HepG2 (cell line): ENCODE data around the gene GDF7. TPM values are rescaled to one million over a fixed set of nuclear protein-coding genes. Genes with fewer than 3 reads are reported as not detected.

ENCODE experiments used
- ATF7 ChIP-seq, 2 experiments: fragments of 450-650 bp in 1 of 2; sonication (generic) in 1 of 2; formaldehyde crosslinking in 1 of 2; IDR thresholded peaks; 2 replicates each; pipeline versions ENCODE4 v1.4.0 to v1.6.1; 2016 to 2020; ENCODE audit warnings: antibody characterized with exemption in 1 of 2, mild to moderate bottlenecking in 1 of 2, missing genetic modification reagents in 1 of 2
- CREM ChIP-seq, 2 experiments: sonication (generic) in 1 of 2; formaldehyde crosslinking in 1 of 2; IDR thresholded peaks; 2 replicates each; pipeline versions ENCODE4 v1.4.0 to v1.6.1; 2016 to 2020; ENCODE audit warnings: antibody characterized with exemption in 1 of 2, mild to moderate bottlenecking in 1 of 2, missing genetic modification reagents in 1 of 2
- EP300 ChIP-seq, 3 experiments: sonication (generic) in 1 of 3; formaldehyde crosslinking in 1 of 3; IDR thresholded peaks; 2 replicates each; pipeline versions ENCODE4 v1.5.1 to v1.6.1; 2011 to 2020; ENCODE audit warnings: low read depth in 2 of 3, low read length in 2 of 3, borderline replicate concordance in 1 of 3, improper control_type of control experiment in 1 of 3, mild to moderate bottlenecking in 1 of 3, missing genetic modification reagents in 1 of 3, moderate library complexity in 1 of 3
- RAD21 ChIP-seq: fragments of 450-650 bp; formaldehyde crosslinking; IDR thresholded peaks from 2 replicates; pipeline ENCODE4 v1.5.0; 2020; ENCODE audit warnings: mild to moderate bottlenecking
- SALL2 ChIP-seq: sonication (generic); formaldehyde crosslinking; IDR thresholded peaks from 2 replicates; pipeline ENCODE4 v1.8.1; 2023; ENCODE audit warnings: mild to moderate bottlenecking, missing genetic modification reagents, inconsistent platforms
- THAP11 ChIP-seq: IDR thresholded peaks from 2 replicates; pipeline ENCODE4 v1.6.1; 2016; ENCODE audit warnings: missing biosample characterization, missing genetic modification reagents
- YEATS4 ChIP-seq: sonication (generic); formaldehyde crosslinking; IDR thresholded peaks from 2 replicates; pipeline ENCODE4 v1.4.0; 2020; ENCODE audit warnings: missing genetic modification reagents, borderline replicate concordance
- ZBTB21 ChIP-seq: sonication (generic); formaldehyde crosslinking; IDR thresholded peaks from 2 replicates; pipeline ENCODE4 v1.4.0; 2020; ENCODE audit warnings: missing genetic modification reagents
- ZEB1 ChIP-seq: IDR thresholded peaks from 2 replicates; pipeline ENCODE4 v1.6.1; 2012; ENCODE audit warnings: mild to moderate bottlenecking, low read depth, inconsistent platforms; ENCODE audit not compliant: insufficient replicate concordance
- ZNF251 ChIP-seq: sonication (generic); formaldehyde crosslinking; IDR thresholded peaks from 2 replicates; pipeline ENCODE4 v1.9.0; 2021; ENCODE audit warnings: mild to moderate bottlenecking, missing genetic modification reagents
- ZNF484 ChIP-seq: sonication (generic); formaldehyde crosslinking; IDR thresholded peaks from 2 replicates; pipeline ENCODE4 v1.5.1; 2020; ENCODE audit warnings: mild to moderate bottlenecking, low read depth, missing genetic modification reagents, borderline replicate concordance
- ZNF781 ChIP-seq: sonication (generic); formaldehyde crosslinking; IDR thresholded peaks from 2 replicates; pipeline ENCODE4 v1.5.1; 2020; ENCODE audit warnings: borderline replicate concordance, mild to moderate bottlenecking, missing genetic modification reagents; ENCODE audit errors: not compliant biosample characterization
- polyA plus RNA-seq, 8 experiments: library from polyadenylated mRNA; depleted of rRNA in 3 of 8; stranded (reverse) in 7 of 8; unstranded in 1 of 8; fragments of >200 nt; fragmentation: Illumina TruSeq in 4 of 8; extraction: Trizol in 4 of 8; gene quantifications; 2 replicates each; pipeline versions ENCODE4 v1.2.1 to v1.2.3, GENCODE V29; 2011 to 2016; ENCODE audit warnings: low read depth in 4 of 8, missing spikeins in 1 of 8, mixed read lengths in 1 of 8; ENCODE audit not compliant: insufficient read depth in 1 of 8
- total RNA-seq, 5 experiments: library from RNA; depleted of rRNA; stranded (reverse); fragments of >200 nt; fragmentation: Illumina TruSeq; extraction: Trizol; gene quantifications; 2 replicates each; pipeline ENCODE4 v1.2.3, GENCODE V29; 2016; ENCODE audit warnings: low read depth in 1 of 5
- TF ChIP-seq, protein P1 (sequence below): sonication (generic); formaldehyde crosslinking; IDR thresholded peaks from 2 replicates; pipeline ENCODE4 v1.5.0; 2020; ENCODE audit warnings: missing genetic modification reagents
- TF ChIP-seq, protein P2 (sequence below): sonication (generic); formaldehyde crosslinking; IDR thresholded peaks from 2 replicates; pipeline ENCODE4 v1.4.0; 2020; ENCODE audit warnings: missing genetic modification reagents, borderline replicate concordance
- TF ChIP-seq, protein P3 (sequence below): sonication (generic); formaldehyde crosslinking; IDR thresholded peaks from 2 replicates; pipeline ENCODE4 v1.4.0; 2020; ENCODE audit warnings: mild to moderate bottlenecking, missing genetic modification reagents

Gene GDF7
- total and polyA plus RNA-seq, 2 of the 13 experiments (the other 11 are each of a cell fraction or from before 2014, with no cell fraction given), result 1.6 to 15.0 TPM

DNA sequence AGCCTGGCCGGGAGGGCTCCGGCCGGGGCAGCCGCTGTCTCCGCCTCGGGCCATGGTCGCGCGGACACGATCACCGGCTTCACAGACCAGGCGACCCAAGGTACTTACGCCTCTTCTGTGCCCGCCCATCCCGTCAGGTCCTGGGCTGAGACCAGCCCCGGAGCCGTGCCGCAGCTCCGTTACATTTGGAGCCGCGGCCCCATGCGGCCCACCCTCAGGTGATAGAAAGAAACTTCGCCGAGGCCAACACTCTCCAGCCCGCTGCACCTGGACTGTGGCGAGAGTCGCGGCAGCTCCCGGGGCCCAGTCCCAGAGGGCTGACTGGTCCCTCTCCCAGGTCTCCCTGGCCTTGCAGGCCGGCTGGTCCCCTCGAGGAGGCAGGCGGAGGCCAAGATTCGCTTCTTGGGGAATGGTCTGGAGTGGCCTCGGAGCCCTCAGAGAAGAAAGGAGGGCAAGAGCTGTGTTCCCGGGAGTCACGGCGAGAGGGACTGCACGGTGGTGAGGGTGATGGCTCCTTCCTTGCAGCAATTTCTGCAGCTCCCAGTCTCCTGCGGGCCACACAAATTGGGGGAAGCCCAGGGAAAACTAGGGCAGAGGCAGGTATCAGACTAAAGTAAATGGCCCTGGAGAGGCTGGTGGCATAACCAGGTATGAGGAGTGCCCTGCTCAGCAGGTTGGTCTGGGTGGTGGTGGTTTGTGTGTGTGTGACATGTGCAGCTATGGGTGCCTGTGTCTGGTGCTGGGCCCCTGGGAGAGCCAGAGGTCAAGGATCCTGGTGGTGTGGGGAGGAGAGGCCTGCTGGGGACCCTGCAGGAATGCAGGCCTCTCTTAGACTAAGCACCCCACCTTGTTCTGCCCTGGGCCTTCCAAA, 822 bp downstream of the GDF7 start (continued):
- TF ChIP-seq ZNF781 (CRISPR knock-in tag), result peak; percentile 53
- no peak; the same call in 1 of the 2 replicates for TF ChIP-seq YEATS4 (CRISPR knock-in tag)
- TF ChIP-seq RAD21 (CRISPR knock-in tag), result peak; percentile 28; the same call in 1 of the 2 replicates
- no peak for TF ChIP-seq ATF7 (IDR thresholded peaks at IDR 0.05)
- TF ChIP-seq ATF7 (CRISPR knock-in tag; IDR thresholded peaks at IDR 0.05), result peak; percentile 85
- TF ChIP-seq THAP11 (CRISPR knock-in tag), result no peak
- TF ChIP-seq EP300 (IDR thresholded peaks at IDR 0.05; ENCODE audit: low read depth in 2 of 2, low read length in 2 of 2), result no peak; a peak in 1 of 4 replicates
- no peak for TF ChIP-seq EP300 (CRISPR knock-in tag; IDR thresholded peaks at IDR 0.05; ENCODE audit: borderline replicate concordance)
- TF ChIP-seq, protein P1, sequence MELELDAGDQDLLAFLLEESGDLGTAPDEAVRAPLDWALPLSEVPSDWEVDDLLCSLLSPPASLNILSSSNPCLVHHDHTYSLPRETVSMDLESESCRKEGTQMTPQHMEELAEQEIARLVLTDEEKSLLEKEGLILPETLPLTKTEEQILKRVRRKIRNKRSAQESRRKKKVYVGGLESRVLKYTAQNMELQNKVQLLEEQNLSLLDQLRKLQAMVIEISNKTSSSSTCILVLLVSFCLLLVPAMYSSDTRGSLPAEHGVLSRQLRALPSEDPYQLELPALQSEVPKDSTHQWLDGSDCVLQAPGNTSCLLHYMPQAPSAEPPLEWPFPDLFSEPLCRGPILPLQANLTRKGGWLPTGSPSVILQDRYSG (CRISPR knock-in tag), result no peak
- TF ChIP-seq ZNF484 (CRISPR knock-in tag), result no peak
- TF ChIP-seq ZEB1, result peak; percentile 45
- TF ChIP-seq, protein P2, sequence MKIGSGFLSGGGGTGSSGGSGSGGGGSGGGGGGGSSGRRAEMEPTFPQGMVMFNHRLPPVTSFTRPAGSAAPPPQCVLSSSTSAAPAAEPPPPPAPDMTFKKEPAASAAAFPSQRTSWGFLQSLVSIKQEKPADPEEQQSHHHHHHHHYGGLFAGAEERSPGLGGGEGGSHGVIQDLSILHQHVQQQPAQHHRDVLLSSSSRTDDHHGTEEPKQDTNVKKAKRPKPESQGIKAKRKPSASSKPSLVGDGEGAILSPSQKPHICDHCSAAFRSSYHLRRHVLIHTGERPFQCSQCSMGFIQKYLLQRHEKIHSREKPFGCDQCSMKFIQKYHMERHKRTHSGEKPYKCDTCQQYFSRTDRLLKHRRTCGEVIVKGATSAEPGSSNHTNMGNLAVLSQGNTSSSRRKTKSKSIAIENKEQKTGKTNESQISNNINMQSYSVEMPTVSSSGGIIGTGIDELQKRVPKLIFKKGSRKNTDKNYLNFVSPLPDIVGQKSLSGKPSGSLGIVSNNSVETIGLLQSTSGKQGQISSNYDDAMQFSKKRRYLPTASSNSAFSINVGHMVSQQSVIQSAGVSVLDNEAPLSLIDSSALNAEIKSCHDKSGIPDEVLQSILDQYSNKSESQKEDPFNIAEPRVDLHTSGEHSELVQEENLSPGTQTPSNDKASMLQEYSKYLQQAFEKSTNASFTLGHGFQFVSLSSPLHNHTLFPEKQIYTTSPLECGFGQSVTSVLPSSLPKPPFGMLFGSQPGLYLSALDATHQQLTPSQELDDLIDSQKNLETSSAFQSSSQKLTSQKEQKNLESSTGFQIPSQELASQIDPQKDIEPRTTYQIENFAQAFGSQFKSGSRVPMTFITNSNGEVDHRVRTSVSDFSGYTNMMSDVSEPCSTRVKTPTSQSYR, result no peak
- TF ChIP-seq SALL2 (CRISPR knock-in tag), result no peak
- TF ChIP-seq ZNF251 (CRISPR knock-in tag), result no peak
- TF ChIP-seq, protein P3, sequence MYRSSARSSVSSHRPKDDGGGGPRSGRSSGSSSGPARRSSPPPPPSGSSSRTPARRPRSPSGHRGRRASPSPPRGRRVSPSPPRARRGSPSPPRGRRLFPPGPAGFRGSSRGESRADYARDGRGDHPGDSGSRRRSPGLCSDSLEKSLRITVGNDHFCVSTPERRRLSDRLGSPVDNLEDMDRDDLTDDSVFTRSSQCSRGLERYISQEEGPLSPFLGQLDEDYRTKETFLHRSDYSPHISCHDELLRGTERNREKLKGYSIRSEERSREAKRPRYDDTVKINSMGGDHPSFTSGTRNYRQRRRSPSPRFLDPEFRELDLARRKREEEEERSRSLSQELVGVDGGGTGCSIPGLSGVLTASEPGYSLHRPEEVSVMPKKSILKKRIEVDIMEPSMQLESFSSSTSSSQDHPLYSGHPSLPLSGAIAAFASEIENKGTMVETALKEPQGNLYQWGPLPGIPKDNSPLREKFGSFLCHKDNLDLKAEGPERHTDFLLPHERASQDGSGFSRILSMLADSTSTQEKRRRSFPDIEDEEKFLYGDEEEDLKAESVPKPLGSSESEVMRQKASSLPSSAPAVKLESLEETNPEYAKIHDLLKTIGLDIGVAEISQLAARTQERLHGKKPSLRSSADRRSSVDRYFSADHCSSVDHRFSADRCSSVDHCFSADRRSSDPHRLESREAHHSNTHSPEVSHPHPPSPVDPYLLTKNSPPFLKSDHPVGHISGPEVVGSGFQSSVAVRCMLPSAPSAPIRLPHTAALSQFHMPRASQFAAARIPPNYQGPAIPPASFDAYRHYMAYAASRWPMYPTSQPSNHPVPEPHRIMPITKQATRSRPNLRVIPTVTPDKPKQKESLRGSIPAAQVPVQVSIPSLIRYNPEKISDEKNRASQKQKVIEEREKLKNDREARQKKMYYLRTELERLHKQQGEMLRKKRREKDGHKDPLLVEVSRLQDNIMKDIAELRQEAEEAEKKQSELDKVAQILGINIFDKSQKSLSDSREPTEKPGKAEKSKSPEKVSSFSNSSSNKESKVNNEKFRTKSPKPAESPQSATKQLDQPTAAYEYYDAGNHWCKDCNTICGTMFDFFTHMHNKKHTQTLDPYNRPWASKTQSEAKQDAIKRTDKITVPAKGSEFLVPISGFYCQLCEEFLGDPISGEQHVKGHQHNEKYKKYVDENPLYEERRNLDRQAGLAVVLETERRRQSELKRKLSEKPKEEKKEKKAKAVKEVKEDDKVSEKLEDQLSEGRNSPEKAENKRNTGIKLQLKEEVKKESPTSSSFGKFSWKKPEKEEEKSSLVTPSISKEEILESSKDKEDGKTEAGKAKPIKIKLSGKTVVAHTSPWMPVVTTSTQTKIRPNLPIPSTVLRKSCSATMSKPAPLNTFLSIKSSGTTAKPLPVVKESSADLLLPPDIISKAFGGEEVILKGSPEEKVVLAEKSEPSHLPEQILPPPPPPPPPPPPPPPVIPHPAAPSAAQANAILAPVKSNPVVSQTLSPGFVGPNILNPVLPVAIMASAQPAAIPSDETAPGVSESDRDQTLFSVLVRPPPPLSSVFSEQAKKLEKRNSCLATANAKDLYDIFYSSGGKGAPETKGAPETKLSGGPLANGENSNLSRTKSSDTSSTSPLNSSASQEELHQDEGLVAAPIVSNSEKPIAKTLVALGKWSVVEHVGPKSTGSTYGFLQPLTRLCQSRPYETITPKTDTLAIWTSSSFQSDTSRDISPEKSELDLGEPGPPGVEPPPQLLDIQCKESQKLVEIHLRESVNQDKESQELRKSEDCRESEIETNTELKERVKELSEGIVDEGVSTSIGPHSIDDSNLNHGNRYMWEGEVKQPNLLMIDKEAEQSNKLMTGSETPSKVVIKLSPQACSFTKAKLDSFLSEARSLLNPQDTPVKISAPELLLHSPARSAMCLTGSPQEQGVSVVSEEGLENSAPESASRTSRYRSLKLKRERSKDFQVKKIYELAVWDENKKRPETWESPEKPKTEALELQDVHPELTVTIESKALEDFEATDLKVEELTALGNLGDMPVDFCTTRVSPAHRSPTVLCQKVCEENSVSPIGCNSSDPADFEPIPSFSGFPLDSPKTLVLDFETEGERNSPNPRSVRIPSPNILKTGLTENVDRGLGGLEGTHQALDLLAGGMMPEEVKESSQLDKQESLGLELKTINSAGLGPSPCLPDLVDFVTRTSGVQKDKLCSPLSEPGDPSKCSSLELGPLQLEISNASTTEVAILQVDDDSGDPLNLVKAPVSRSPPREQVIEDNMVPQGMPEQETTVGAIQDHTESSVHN (CRISPR knock-in tag), result no peak; the same call in 1 of the 2 replicates
- no peak for TF ChIP-seq CREM (IDR thresholded peaks at IDR 0.05)
- 0 out of 2 replicates have a peak, but pooled peaks have one; percentile 21 for TF ChIP-seq CREM (CRISPR knock-in tag; IDR thresholded peaks at IDR 0.05)
- no peak for TF ChIP-seq ZBTB21 (CRISPR knock-in tag)
